Measurements from ENCODE around the gene OAS3.

GRCh38 chr12:112942572-112942971, 4.3 kb downstream of the OAS3 start:
- no peak for TF ChIP-seq EZH2phosphoT487 (IDR thresholded peaks at IDR 0.05; ENCODE audit: borderline replicate concordance)
- TF ChIP-seq CTCF (conservative IDR thresholded peaks at IDR 0.05; ENCODE audit: low read length): no peak
